Calu3 (cell line): Measurements from ENCODE around the gene ASF1B. TPM values are rescaled to one million over a fixed set of nuclear protein-coding genes. Genes with fewer than 3 reads are reported as not detected.

Experiments
- BruUV-seq: library from RNA; stranded (reverse); fragments of 400-500 nt; replicated peaks from 2 replicates; lab custom pipeline; 2021; lab: Mats Ljungman, UMichigan
- CTCF ChIA-PET: fragments of 300-600 bp; sonication (Branson Sonifier 250); formaldehyde crosslinking; loops from one replicate; lab custom pipeline; 2022; ENCODE audit warnings: antibody characterized with exemption; lab: Charles Lee
- DNase-seq: peaks from one replicate; pipeline ENCODE4 v3.0.0; 2022
- H3K27ac Mint-ChIP-seq: one replicate; pipeline ENCODE4 v1.8.0; 2022; ENCODE audit warnings: mixed read lengths; ENCODE audit not compliant: unreplicated experiment
- H3K27me3 Mint-ChIP-seq: one replicate; pipeline ENCODE4 v1.8.0; 2022; ENCODE audit warnings: mixed read lengths; ENCODE audit not compliant: unreplicated experiment
- H3K36me3 Mint-ChIP-seq: one replicate; pipeline ENCODE4 v1.8.0; 2022; ENCODE audit warnings: mild to moderate bottlenecking, moderate library complexity, mixed read lengths; ENCODE audit not compliant: insufficient read depth, unreplicated experiment
- H3K4me1 Mint-ChIP-seq: one replicate; pipeline ENCODE4 v1.8.0; 2022; ENCODE audit warnings: mild to moderate bottlenecking, low read depth, mixed read lengths; ENCODE audit not compliant: unreplicated experiment
- H3K4me3 Mint-ChIP-seq: one replicate; pipeline ENCODE4 v1.8.0; 2022; ENCODE audit warnings: mild to moderate bottlenecking, low read depth, moderate library complexity, mixed read lengths; ENCODE audit not compliant: unreplicated experiment
- H3K9me3 Mint-ChIP-seq: one replicate; pipeline ENCODE4 v1.8.0; 2022; ENCODE audit warnings: low read depth, mixed read lengths; ENCODE audit not compliant: unreplicated experiment
- CTCF ChIP-seq: fragments of 200-600 bp; IDR thresholded peaks from one replicate; pipeline ENCODE4 v1.8.0; 2022; ENCODE audit warnings: antibody characterized with exemption; ENCODE audit not compliant: unreplicated experiment
- intact Hi-C: fragments of 100-400 bp; cut with micrococcal nuclease; formaldehyde crosslinking; loops from one replicate; pipeline ENCODE4 v1.10.0; 2022; ENCODE audit not compliant: unreplicated experiment
- total RNA-seq: library from RNA; stranded (reverse); gene quantifications from 2 replicates; pipeline ENCODE4 v1.2.3, GENCODE V29; 2022

Gene ASF1B
- total RNA-seq, 1 experiment from 2014 or later, result 42.6 TPM

GRCh38 chr19:14162871-14163297, 26.5 kb upstream of the ASF1B start:
- Mint-ChIP-seq H3K4me1 (no peaks in the 10 kb centered on the region), H3K9me3 (no peaks in the 10 kb centered on the region), H3K36me3 (no peaks in the 10 kb centered on the region), H3K27me3 (no peaks in the 10 kb centered on the region), H3K4me3 (no peak overlapping the region), H3K27ac (no peak overlapping the region)
- no peak for TF ChIP-seq CTCF
- DNase-seq, result no peak
- CTCF ChIA-PET, result no interaction called here
- no TSS peak for BruUV-seq
- intact Hi-C loops, result no loop called here

GRCh38 chr19:14161305-14161704, 24.9 kb upstream of the ASF1B start:
- BruUV-seq, result no TSS peak
- DNase-seq, result no peak
- intact Hi-C loops, result no loop called here
- Mint-ChIP-seq H3K4me1 (no peaks in the 10 kb centered on the region), H3K27ac (no peak overlapping the region), H3K4me3 (no peak overlapping the region), H3K27me3 (no peaks in the 10 kb centered on the region), H3K9me3 (no peaks in the 10 kb centered on the region), H3K36me3 (no peaks in the 10 kb centered on the region)
- no peak for TF ChIP-seq CTCF
- CTCF ChIA-PET, result no interaction called here

- Mint-ChIP-seq H3K36me3 (no peaks in the 10 kb centered on the region), H3K27ac (no peak overlapping the region), H3K27me3 (no peaks in the 10 kb centered on the region), H3K9me3 (no peaks in the 10 kb centered on the region), H3K4me3 (no peak overlapping the region), H3K4me1 (no peaks in the 10 kb centered on the region)
- no TSS peak for BruUV-seq
- intact Hi-C loops, result no loop called here
- no peak for DNase-seq
- CTCF ChIA-PET, result no interaction called here
- no peak for TF ChIP-seq CTCF
Measured at GRCh38 chr19:14160017-14160703, 23.8 kb upstream of the ASF1B start.

- no peaks in the 10 kb centered on the region for H3K36me3 Mint-ChIP-seq
- CTCF ChIA-PET, result interaction anchor here (0.6 kb wide), 1 partner anchor 274 kb away, joined by 4 read pairs; no protein-coding TSS in a partner anchor
- H3K9me3 Mint-ChIP-seq, result no peaks in the 10 kb centered on the region
- TF ChIP-seq CTCF, result no peak
- no peak overlapping the region for H3K4me3 Mint-ChIP-seq
- BruUV-seq, result no TSS peak
- no peak overlapping the region for H3K27ac Mint-ChIP-seq
- intact Hi-C loops, result no loop called here
- H3K27me3 Mint-ChIP-seq, result no peaks in the 10 kb centered on the region
- H3K4me1 Mint-ChIP-seq, result no peaks in the 10 kb centered on the region
- DNase-seq, result no peak
Measured at GRCh38 chr19:14159059-14159458, 22.7 kb upstream of the ASF1B start.
